DND-41 (cell line): ENCODE measurements around the gene SIT1.

ENCODE experiments used
- ATAC-seq: fragments of 200-7000 bp; cut with Tn5 transposase; 3 replicates; pipeline ENCODE4 v1.9.1; 2021; ENCODE audit warnings: low read depth; ENCODE audit not compliant: insufficient read depth
- DNase-seq: peaks from one replicate; pipeline ENCODE4 v3.0.0-alpha.2; 2020
- H2AFZ ChIP-seq: 2 replicates; pipeline ENCODE4 v1.6.0; 2012; ENCODE audit warnings: low read depth, low read length
- H3K27ac ChIP-seq: 2 replicates; pipeline ENCODE4 v1.5.1; 2012; ENCODE audit warnings: low read length, inconsistent platforms
- H3K27me3 ChIP-seq: fragments of 200-600 bp; sonication (generic); 2 replicates; pipeline ENCODE4 v1.6.0; 2012; ENCODE audit warnings: low read length, mild to moderate bottlenecking, inconsistent platforms; ENCODE audit not compliant: insufficient read depth, poor library complexity
- H3K36me3 ChIP-seq: 2 replicates; pipeline ENCODE4 v1.5.1; 2012; ENCODE audit warnings: low read length, inconsistent platforms; ENCODE audit not compliant: insufficient read depth
- H3K4me1 ChIP-seq: 2 replicates; pipeline ENCODE4 v1.5.1; 2012; ENCODE audit warnings: mild to moderate bottlenecking, low read length; ENCODE audit not compliant: insufficient read depth
- H3K4me2 ChIP-seq: 2 replicates; pipeline ENCODE4 v1.6.0; 2012; ENCODE audit warnings: mild to moderate bottlenecking, moderate library complexity, low read length, inconsistent platforms; ENCODE audit not compliant: insufficient read depth
- H3K4me3 ChIP-seq, 2 experiments: fragments of 200-600 bp in 1 of 2; shearing (Covaris generic) in 1 of 2; 2 replicates each; pipeline ENCODE4 v1.5.1; 2012 to 2016; ENCODE audit warnings: inconsistent platforms in 2 of 2, low read length in 2 of 2, mild to moderate bottlenecking in 2 of 2, low read depth in 1 of 2, moderate library complexity in 1 of 2
- H3K79me2 ChIP-seq: 2 replicates; pipeline ENCODE4 v1.6.0; 2012; ENCODE audit warnings: low read length, inconsistent platforms; ENCODE audit not compliant: insufficient read depth
- H3K9ac ChIP-seq: 2 replicates; pipeline ENCODE4 v1.6.0; 2012; ENCODE audit warnings: low read depth, mild to moderate bottlenecking, inconsistent platforms, low read length, moderate library complexity
- H3K9me3 ChIP-seq: 2 replicates; pipeline ENCODE4 v1.5.1; 2012; ENCODE audit warnings: low read length, moderate library complexity, mild to moderate bottlenecking, inconsistent platforms; ENCODE audit not compliant: insufficient read depth, severe bottlenecking
- H4K20me1 ChIP-seq: 2 replicates; pipeline ENCODE4 v1.6.0; 2012; ENCODE audit warnings: low read length; ENCODE audit not compliant: insufficient read depth
- CTCF ChIP-seq: IDR thresholded peaks from 2 replicates; pipeline ENCODE4 v1.5.1; 2012; ENCODE audit warnings: borderline replicate concordance, low read length, moderate library complexity, mild to moderate bottlenecking; ENCODE audit not compliant: poor library complexity, severe bottlenecking; ENCODE audit errors: extremely low read depth
- EZH2 ChIP-seq: IDR thresholded peaks from 3 replicates; pipeline ENCODE4 v1.6.1; 2012; ENCODE audit warnings: borderline replicate concordance, low read depth, mild to moderate bottlenecking, moderate library complexity, low read length, inconsistent platforms; ENCODE audit not compliant: severe bottlenecking

The SIT1 gene

DNA sequence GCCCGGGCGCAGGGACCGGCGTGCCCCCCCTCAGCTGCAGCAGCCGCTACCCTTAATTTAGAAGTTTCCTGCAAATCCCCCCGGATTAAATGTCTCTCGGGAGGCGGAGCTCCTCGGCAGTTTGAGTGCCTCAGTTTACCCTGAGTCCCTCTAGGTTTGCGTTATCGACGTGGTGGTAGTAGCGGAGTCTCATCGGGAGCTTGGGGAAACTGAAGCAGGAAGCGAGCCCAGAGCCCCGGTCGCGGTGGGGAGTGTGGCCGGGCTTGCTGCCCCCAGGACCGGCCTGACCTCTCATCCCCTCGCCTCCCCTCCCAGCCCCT is 39.5 kb upstream of the SIT1 start:
- H2AFZ ChIP-seq = no peak overlapping the region
- no peak for DNase-seq
- H3K27ac ChIP-seq = peak overlapping the region; percentile 82
- no peaks in the 10 kb centered on the region for H3K9me3 ChIP-seq
- peak overlapping the region; percentile 87 for H3K9ac ChIP-seq
- H3K4me2 ChIP-seq = peak overlapping the region; percentile 82
- peak overlapping the region; percentile 65 to 68; a peak in 3 of 4 replicates for H3K4me3 ChIP-seq
- H4K20me1 ChIP-seq = no peaks in the 10 kb centered on the region
- H3K27me3 ChIP-seq = no peaks in the 10 kb centered on the region
- peaks cover 5% of the 10 kb centered on the region for H3K79me2 ChIP-seq
- TF ChIP-seq EZH2 (no peak), CTCF (no peak)
- peaks cover 30% of the 10 kb centered on the region for H3K4me1 ChIP-seq
- peaks cover 21% of the 10 kb centered on the region for H3K36me3 ChIP-seq
- no peak for ATAC-seq

DNA sequence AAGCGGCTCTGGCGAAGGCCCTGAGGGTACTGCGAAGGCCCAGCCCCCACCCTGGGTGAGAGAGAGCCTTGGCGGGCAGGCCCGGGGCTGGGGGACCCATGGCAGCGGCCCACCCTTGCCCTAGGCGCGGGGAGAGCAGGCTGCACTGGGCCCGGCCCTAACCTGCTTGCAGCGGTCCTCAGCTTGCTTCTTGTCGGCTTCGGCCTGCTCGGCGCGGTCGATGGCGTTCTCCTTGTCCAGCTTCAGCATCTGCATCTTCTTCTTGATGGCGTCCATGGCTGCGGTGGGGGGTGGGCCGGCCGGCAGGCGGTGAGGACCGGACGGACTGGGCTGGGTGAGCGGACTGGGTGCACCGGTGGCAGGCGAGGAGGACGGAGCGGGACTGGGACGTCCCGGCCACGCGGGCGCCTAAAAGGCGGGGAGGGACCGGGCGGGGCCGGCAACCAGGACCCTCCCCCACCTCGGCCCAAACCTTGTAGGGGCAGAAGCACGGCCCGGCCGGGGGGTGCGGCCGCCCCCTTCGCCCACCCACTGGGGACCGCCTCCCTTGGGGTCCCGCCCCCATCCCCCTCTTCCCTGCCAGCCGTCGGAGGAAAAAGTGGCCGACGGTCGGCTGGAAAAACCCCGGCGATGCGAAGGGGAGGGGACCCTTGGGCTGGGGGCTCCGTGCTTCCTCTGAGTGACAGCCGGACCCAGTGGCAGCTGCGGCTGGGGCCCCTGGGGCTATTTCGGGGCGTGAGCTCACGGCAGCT is 39.0 kb upstream of the SIT1 start, which contains the start of gene TPM2:
TPM2 (minus strand) TSS at position 384 of the 752 bp plus-strand sequence; CDS start at position 276, 108 bp downstream.
- Histone ChIP-seq H4K20me1 (no peaks in the 10 kb centered on the region), H3K9me3 (no peaks in the 10 kb centered on the region), H3K36me3 (peaks cover 27% of the 10 kb centered on the region), H3K9ac (peak within 1 kb of the TSS; percentile 87), H3K4me3 (peak within 1 kb of the TSS; percentile 65 to 68), H3K4me1 (peaks cover 30% of the 10 kb centered on the region), H3K27ac (peak within 1 kb of the TSS; percentile 82), H3K4me2 (peak within 1 kb of the TSS; percentile 82), H2AFZ (peak within 1 kb of the TSS; percentile 83), H3K79me2 (peaks cover 5% of the 10 kb centered on the region), H3K27me3 (no peaks in the 10 kb centered on the region)
- ATAC-seq (no peak), DNase-seq (no peak)
- TF ChIP-seq CTCF (no peak), EZH2 (no peak)

- Histone ChIP-seq H3K9me3 (no peaks in the 10 kb centered on the region), H3K36me3 (peaks cover 35% of the 10 kb centered on the region), H4K20me1 (no peaks in the 10 kb centered on the region), H3K4me1 (peaks cover 30% of the 10 kb centered on the region), H3K4me3 (no peak overlapping the region), H3K9ac (no peak overlapping the region), H3K27ac (no peak overlapping the region), H3K79me2 (peaks cover 5% of the 10 kb centered on the region), H3K27me3 (no peaks in the 10 kb centered on the region), H3K4me2 (peak overlapping the region; percentile 82), H2AFZ (no peak overlapping the region)
- DNase-seq = no peak
- TF ChIP-seq CTCF (no peak), EZH2 (no peak)
- no peak for ATAC-seq
These were observed 38.1 kb upstream of the SIT1 start for GRCh38 chr9:35688558-35689541.
